Vagina (tissue), 2 donors: Measurements from ENCODE around the gene BTBD3. TPM values are rescaled to one million over a fixed set of nuclear protein-coding genes. Genes with fewer than 3 reads are reported as not detected.

Source experiments
- DNase-seq, 2 donors: peaks; one replicate each; pipeline ENCODE4 v3.0.0-alpha.2; 2017; ENCODE audit errors: extremely low spot score in 2 of 2
- H3K27ac ChIP-seq: fragments of 200-600 bp; sonication (generic); one replicate; pipeline ENCODE4 v1.5.1; 2019
- H3K27me3 ChIP-seq: fragments of 200-600 bp; sonication (generic); one replicate; pipeline ENCODE4 v1.5.1; 2019
- H3K36me3 ChIP-seq, 2 donors: fragments of 200-600 bp; sonication (generic); one replicate each; pipeline ENCODE4 v1.5.1; 2017 to 2019
- H3K4me1 ChIP-seq: fragments of 200-600 bp; sonication (generic); one replicate; pipeline ENCODE4 v1.5.1; 2019
- H3K4me3 ChIP-seq, 2 donors: fragments of 200-600 bp; sonication (generic); 1 replicate in 1 of 2; 2 replicates in 1 of 2; pipeline ENCODE4 v1.5.1; 2016 to 2019
- H3K9me3 ChIP-seq: fragments of 200-600 bp; sonication (generic); one replicate; pipeline ENCODE4 v1.5.1; 2019
- CTCF ChIP-seq, 3 experiments: fragments of 450-650 bp in 2 of 3; fragments of 200-600 bp in 1 of 3; sonication (generic) in 1 of 3; IDR thresholded peaks; one replicate each; pipeline ENCODE4 v1.5.1; 2017 to 2019; ENCODE audit warnings: antibody characterized with exemption in 3 of 3, mild to moderate bottlenecking in 2 of 3, moderate library complexity in 2 of 3
- POLR2A ChIP-seq, 2 donors: fragments of 450-650 bp; IDR thresholded peaks; one replicate each; pipeline ENCODE4 v1.6.1; 2017; ENCODE audit warnings: antibody characterized with exemption in 2 of 2, mild to moderate bottlenecking in 2 of 2, moderate library complexity in 2 of 2
- POLR2AphosphoS5 ChIP-seq, 2 donors: sonication (generic); formaldehyde crosslinking; IDR thresholded peaks; one replicate each; pipeline ENCODE4 v1.9.0; 2017; ENCODE audit warnings: antibody characterized with exemption in 2 of 2, mild to moderate bottlenecking in 2 of 2, low read depth in 1 of 2; ENCODE audit not compliant: insufficient read depth in 1 of 2
- intact Hi-C: fragments of 100-400 bp; cut with DNase I; formaldehyde crosslinking; loops from one replicate; pipeline ENCODE4 v1.15.1; 2023
- total RNA-seq: library from RNA; depleted of rRNA; stranded (reverse); fragments of >200 nt; gene quantifications from one replicate; pipeline ENCODE4 v1.2.3, GENCODE V29; 2016

Gene BTBD3
- 45.9 TPM for total RNA-seq

- Histone ChIP-seq H3K4me1 (peaks cover 72% of the 10 kb centered on the region), H3K27ac (peak within 1 kb of the TSS; percentile 55), H3K4me3 (peak within 1 kb of the TSS; percentile 30 to 33), H3K36me3 (peaks cover 0 to 2% of the 10 kb centered on the region in 2 donors), H3K27me3 (no peaks in the 10 kb centered on the region), H3K9me3 (no peaks in the 10 kb centered on the region)
- TF ChIP-seq POLR2A (IDR thresholded peaks at IDR 0.05) (peak in 1 of 2 donors; percentile 43), CTCF (IDR thresholded peaks at IDR 0.05) (no peak), POLR2AphosphoS5 (IDR thresholded peaks at IDR 0.05; ENCODE audit: insufficient read depth in 1 of 2, low read depth in 1 of 2) (no peak)
- intact Hi-C loops = no loop called here
- no peak for DNase-seq
Observed at GRCh38 chr20:11917663-11918062, at the start of gene BTBD3. BTBD3 (plus strand) TSS chr20:11917893; CDS start chr20:11918276, 383 bp downstream.

- intact Hi-C loops = no loop called here
- no peaks in the 10 kb centered on the region for H3K9me3 ChIP-seq
- H3K27me3 ChIP-seq = no peaks in the 10 kb centered on the region
- TF ChIP-seq POLR2A (IDR thresholded peaks at IDR 0.05) (no peak), POLR2AphosphoS5 (IDR thresholded peaks at IDR 0.05; ENCODE audit: insufficient read depth in 1 of 2, low read depth in 1 of 2) (no peak), CTCF (IDR thresholded peaks at IDR 0.05) (no peak)
- H3K36me3 ChIP-seq = no peaks in the 10 kb centered on the region
- H3K27ac ChIP-seq = no peak overlapping the region
- H3K4me1 ChIP-seq = no peaks in the 10 kb centered on the region
- no peak for DNase-seq
- H3K4me3 ChIP-seq = no peak overlapping the region
Observed at GRCh38 chr20:11869641-11870040, 48.1 kb upstream of the BTBD3 start.

- intact Hi-C loops = no loop called here
- no peaks in the 10 kb centered on the region for H3K9me3 ChIP-seq
- H3K27me3 ChIP-seq = no peaks in the 10 kb centered on the region
- H3K27ac ChIP-seq = no peak overlapping the region
- DNase-seq = no peak
- TF ChIP-seq POLR2A (IDR thresholded peaks at IDR 0.05) (no peak), POLR2AphosphoS5 (IDR thresholded peaks at IDR 0.05; ENCODE audit: insufficient read depth in 1 of 2, low read depth in 1 of 2) (no peak), CTCF (IDR thresholded peaks at IDR 0.05) (no peak)
- no peaks in the 10 kb centered on the region for H3K4me1 ChIP-seq
- no peak overlapping the region for H3K4me3 ChIP-seq
- no peaks in the 10 kb centered on the region for H3K36me3 ChIP-seq
Observed at GRCh38 chr20:11870411-11870810, 47.3 kb upstream of the BTBD3 start.

- H3K9me3 ChIP-seq = no peaks in the 10 kb centered on the region
- no peak for DNase-seq
- H3K27ac ChIP-seq = no peak overlapping the region
- no peaks in the 10 kb centered on the region for H3K27me3 ChIP-seq
- TF ChIP-seq POLR2AphosphoS5 (IDR thresholded peaks at IDR 0.05; ENCODE audit: insufficient read depth in 1 of 2, low read depth in 1 of 2) (no peak), CTCF (IDR thresholded peaks at IDR 0.05) (no peak), POLR2A (IDR thresholded peaks at IDR 0.05) (no peak)
- H3K4me3 ChIP-seq = no peak overlapping the region
- intact Hi-C loops = no loop called here
- no peaks in the 10 kb centered on the region for H3K36me3 ChIP-seq
- no peaks in the 10 kb centered on the region for H3K4me1 ChIP-seq
Observed at GRCh38 chr20:11876555-11876954, 41.1 kb upstream of the BTBD3 start.

GRCh38 chr20:11880680-11881079, 37.0 kb upstream of the BTBD3 start:
- intact Hi-C loops = loop anchor here (10.0 kb wide), 1 partner anchor 1186 kb away; no protein-coding TSS in a partner anchor
- Histone ChIP-seq H3K27ac (no peak overlapping the region), H3K27me3 (no peaks in the 10 kb centered on the region), H3K4me1 (no peaks in the 10 kb centered on the region), H3K4me3 (no peak overlapping the region), H3K9me3 (no peaks in the 10 kb centered on the region), H3K36me3 (no peaks in the 10 kb centered on the region)
- TF ChIP-seq POLR2A (IDR thresholded peaks at IDR 0.05) = no peak
- no peak for TF ChIP-seq POLR2AphosphoS5 (IDR thresholded peaks at IDR 0.05; ENCODE audit: insufficient read depth in 1 of 2, low read depth in 1 of 2)
- TF ChIP-seq CTCF (IDR thresholded peaks at IDR 0.05) = no peak
- DNase-seq = no peak
